ENCODE measurements around the gene SIPA1. TPM values are rescaled to one million over a fixed set of nuclear protein-coding genes. Genes with fewer than 3 reads are reported as not detected.

SIPA1 gene
- total RNA-seq, 2 experiments from 2014 or later = 95.4 to 156 TPM

DNA sequence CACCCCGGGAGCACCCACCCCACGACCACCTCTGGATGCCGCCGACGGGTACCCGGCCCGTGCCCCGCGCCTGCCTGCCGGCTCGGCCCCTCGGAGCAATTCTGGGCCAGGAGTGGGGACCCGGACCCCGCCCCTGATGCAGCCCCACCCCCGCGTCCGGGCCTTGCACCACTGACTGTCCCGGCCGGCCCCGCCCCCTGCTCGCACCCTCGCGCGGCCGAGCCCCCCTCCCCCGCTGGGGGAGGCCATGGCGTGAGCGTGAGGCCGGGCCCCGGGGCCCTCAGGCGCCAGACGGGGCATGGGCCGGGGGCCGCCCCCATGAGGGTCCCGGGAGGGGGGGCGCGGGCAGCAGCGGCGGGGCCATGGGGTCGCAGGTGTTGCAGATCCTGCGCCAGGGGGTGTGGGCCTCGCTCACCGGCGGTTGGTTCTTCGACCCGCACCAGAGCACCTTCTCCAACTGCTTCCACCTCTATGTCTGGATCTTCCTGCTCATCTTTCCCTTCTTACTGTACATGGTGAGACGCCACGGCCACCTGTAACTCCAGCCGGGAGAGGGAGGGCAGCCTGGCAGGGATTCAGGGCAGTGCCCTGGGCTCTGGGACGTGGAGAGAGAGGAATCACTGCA, 21.8 kb upstream of the SIPA1 start:
- H3K9me2 ChIP-seq (ENCODE audit: insufficient read depth, low read length) = no peaks in the 10 kb centered on the region
- H3K27ac ChIP-seq (ENCODE audit: low read depth, low read length, poor library complexity, severe bottlenecking) = peak overlapping the region; percentile 75
- ChIA-PET POLR2A (interaction anchor here (0.6 to 1.5 kb wide), 8 partner anchors 13 to 499 kb away, joined by 3 to 13 read pairs (median 4); partner anchors contain the start of genes FAM89B and SIPA1), CTCF (ENCODE audit: unreplicated experiment) (interaction anchor here (0.7 to 1.8 kb wide), 2 partner anchors 22 to 28 kb away, joined by 3 to 7 read pairs; partner anchors contain the start of gene SIPA1)
- TF ChIP-seq CTCF (conservative IDR thresholded peaks at IDR 0.05; ENCODE audit: low read length) = no peak
- TF ChIP-seq EZH2phosphoT487 (IDR thresholded peaks at IDR 0.05; ENCODE audit: borderline replicate concordance, low read depth, low read length) = no peak
- DNase-seq (ENCODE audit: low spot score) = peak; percentile 65
- H3K4me3 ChIP-seq (ENCODE audit: low read depth, low read length, poor library complexity, severe bottlenecking) = peak overlapping the region; percentile 97
- H3K4me2 ChIP-seq (ENCODE audit: low read length) = peak overlapping the region; percentile 99
- no peaks in the 10 kb centered on the region for H4K20me1 ChIP-seq (ENCODE audit: insufficient read depth, low read length)
- H2AFZ ChIP-seq (ENCODE audit: low read length) = no peak overlapping the region
- peaks cover 50% of the 10 kb centered on the region for H3K79me2 ChIP-seq (ENCODE audit: insufficient read depth, low read depth, low read length)
- peaks cover 41% of the 10 kb centered on the region for H3K36me3 ChIP-seq (ENCODE audit: insufficient read depth, low read length)
- no peaks in the 10 kb centered on the region for H3K9me3 ChIP-seq (ENCODE audit: low read length)
- H3K4me1 ChIP-seq (ENCODE audit: insufficient read depth, low read length, poor library complexity, severe bottlenecking) = peaks cover 44% of the 10 kb centered on the region
- no TSS peak for BruUV-seq (replicated peaks)
- intact Hi-C loops (cut with micrococcal nuclease; ENCODE audit: unreplicated experiment) = loop anchor here (1.0 to 2.0 kb wide), 5 partner anchors 24 to 242 kb away; partner anchors contain the start of gene CFL1

DNA sequence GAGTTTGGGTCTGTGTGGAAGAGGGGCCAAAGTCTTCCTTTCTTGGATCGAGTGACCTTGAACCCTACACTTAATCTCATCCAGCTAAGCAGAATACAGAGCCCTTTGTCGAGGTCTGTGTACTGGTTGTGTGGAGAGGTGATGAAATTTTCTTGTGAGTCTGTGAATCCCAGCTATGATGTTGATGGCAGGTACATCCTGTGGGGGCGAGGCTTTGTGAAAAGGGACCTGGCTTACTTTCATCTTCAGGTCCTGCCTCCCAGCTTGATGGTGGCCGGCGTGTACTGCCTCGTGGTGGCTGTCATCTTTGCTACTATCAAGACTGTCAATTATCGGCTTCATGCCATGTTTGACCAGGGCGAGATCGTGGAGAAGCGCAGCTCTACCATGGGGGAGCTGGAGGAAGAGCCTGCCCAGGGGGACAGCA, 21.3 kb upstream of the SIPA1 start:
- peak overlapping the region; percentile 75 for H3K27ac ChIP-seq (ENCODE audit: low read depth, low read length, poor library complexity, severe bottlenecking)

More for the DNA sequence above, 21.3 kb upstream of the SIPA1 start:
- ChIA-PET CTCF (ENCODE audit: unreplicated experiment) (interaction anchor here (0.6 kb wide), 1 partner anchor 102 kb away, joined by 3 read pairs; no protein-coding TSS in a partner anchor), POLR2A (interaction anchor here (0.6 kb wide), 2 partner anchors 109 to 498 kb away, joined by 3 read pairs; no protein-coding TSS in a partner anchor)
- Histone ChIP-seq H3K79me2 (ENCODE audit: insufficient read depth, low read depth, low read length) (peaks cover 50% of the 10 kb centered on the region), H3K9me3 (ENCODE audit: low read length) (no peaks in the 10 kb centered on the region), H3K4me2 (ENCODE audit: low read length) (peak overlapping the region; percentile 99), H3K4me3 (ENCODE audit: low read depth, low read length, poor library complexity, severe bottlenecking) (peak overlapping the region; percentile 97), H2AFZ (ENCODE audit: low read length) (no peak overlapping the region), H3K9me2 (ENCODE audit: insufficient read depth, low read length) (no peaks in the 10 kb centered on the region), H4K20me1 (ENCODE audit: insufficient read depth, low read length) (no peaks in the 10 kb centered on the region), H3K4me1 (ENCODE audit: insufficient read depth, low read length, poor library complexity, severe bottlenecking) (peaks cover 39% of the 10 kb centered on the region), H3K36me3 (ENCODE audit: insufficient read depth, low read length) (peaks cover 47% of the 10 kb centered on the region)
- TF ChIP-seq EZH2phosphoT487 (IDR thresholded peaks at IDR 0.05; ENCODE audit: borderline replicate concordance, low read depth, low read length) (no peak), CTCF (conservative IDR thresholded peaks at IDR 0.05; ENCODE audit: low read length) (no peak)
- BruUV-seq (replicated peaks) = no TSS peak
- peak; percentile 42 for DNase-seq (ENCODE audit: low spot score)
- intact Hi-C loops (cut with micrococcal nuclease; ENCODE audit: unreplicated experiment) = no loop called here
